ENCODE measurements around the gene MED23.

MED23 gene, protein sequence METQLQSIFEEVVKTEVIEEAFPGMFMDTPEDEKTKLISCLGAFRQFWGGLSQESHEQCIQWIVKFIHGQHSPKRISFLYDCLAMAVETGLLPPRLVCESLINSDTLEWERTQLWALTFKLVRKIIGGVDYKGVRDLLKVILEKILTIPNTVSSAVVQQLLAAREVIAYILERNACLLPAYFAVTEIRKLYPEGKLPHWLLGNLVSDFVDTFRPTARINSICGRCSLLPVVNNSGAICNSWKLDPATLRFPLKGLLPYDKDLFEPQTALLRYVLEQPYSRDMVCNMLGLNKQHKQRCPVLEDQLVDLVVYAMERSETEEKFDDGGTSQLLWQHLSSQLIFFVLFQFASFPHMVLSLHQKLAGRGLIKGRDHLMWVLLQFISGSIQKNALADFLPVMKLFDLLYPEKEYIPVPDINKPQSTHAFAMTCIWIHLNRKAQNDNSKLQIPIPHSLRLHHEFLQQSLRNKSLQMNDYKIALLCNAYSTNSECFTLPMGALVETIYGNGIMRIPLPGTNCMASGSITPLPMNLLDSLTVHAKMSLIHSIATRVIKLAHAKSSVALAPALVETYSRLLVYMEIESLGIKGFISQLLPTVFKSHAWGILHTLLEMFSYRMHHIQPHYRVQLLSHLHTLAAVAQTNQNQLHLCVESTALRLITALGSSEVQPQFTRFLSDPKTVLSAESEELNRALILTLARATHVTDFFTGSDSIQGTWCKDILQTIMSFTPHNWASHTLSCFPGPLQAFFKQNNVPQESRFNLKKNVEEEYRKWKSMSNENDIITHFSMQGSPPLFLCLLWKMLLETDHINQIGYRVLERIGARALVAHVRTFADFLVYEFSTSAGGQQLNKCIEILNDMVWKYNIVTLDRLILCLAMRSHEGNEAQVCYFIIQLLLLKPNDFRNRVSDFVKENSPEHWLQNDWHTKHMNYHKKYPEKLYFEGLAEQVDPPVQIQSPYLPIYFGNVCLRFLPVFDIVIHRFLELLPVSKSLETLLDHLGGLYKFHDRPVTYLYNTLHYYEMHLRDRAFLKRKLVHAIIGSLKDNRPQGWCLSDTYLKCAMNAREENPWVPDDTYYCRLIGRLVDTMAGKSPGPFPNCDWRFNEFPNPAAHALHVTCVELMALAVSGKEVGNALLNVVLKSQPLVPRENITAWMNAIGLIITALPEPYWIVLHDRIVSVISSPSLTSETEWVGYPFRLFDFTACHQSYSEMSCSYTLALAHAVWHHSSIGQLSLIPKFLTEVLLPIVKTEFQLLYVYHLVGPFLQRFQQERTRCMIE (N-terminal part only)

DNA sequence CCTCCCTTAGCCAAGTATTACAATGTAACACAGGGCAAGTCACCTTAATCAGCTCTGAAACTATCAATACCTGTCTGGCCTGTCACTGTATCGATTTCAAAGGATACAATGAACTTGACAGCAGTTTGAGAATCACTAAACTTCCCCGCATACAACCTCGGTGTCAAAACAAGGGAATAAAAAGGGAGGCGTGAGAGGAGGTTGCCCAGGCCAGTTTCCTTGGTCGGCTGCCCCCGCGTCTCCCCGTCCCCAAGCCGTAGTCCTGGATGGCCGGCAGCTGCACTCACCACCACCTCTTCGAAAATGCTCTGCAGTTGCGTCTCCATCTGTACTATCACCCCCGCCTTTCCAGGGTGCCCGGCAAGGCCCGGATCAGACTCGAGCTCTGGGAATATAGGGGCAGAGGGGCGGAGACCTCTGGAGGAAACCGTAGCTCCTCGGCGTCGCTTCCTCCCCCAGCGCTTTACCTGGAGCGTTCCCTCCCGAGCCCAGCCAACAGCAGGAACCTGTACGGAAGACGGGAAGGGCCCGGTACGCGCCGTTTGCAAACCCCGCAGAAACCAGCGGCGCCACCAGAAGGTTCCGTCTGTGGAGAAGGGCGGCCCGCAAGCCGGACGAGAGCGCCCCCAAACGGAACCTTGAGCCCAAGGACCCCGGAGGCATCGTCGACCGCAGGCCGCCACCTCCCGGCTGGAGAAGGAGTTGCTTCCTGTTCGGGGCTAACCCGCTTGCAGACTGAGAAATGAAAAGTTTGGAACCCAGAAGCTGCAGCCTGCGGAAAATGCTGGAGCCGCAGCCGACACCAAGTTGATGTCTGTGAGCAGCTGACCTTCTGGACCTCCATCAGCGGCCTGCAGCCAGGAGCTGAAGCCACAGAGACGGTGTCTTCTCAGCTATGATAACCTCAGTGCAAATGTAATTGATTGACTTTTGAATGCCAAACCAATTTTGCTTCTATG, at the start of gene MED23:
MED23 (minus strand) TSS at position 519 of the 959 bp plus-strand sequence; CDS start at position 326, 193 bp downstream.
- DNase-seq (ENCODE audit: low read depth in 1 of 2, low spot score in 1 of 2): peak; percentile 92 to 98

DNA sequence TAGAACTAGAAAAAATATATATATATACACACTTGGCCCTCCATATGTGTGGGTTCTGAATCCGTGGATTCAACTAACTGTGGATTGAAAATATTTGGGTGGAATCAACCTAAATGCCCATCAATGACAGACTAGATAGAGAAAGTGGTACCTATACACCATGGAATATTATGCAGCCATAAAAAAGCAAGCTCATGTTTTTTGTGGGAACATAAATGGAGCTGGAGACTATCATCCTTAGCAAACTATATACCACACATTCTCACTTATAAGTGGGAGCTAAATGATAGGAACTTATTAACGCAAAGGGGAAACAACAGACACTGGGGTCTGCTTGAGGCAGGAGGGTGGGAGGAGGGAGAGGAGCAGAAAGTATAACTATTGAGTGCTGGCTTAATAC, 45.1 kb upstream of the MED23 start:
- no peak for DNase-seq (ENCODE audit: low read depth in 1 of 2, low spot score in 1 of 2)

DNA sequence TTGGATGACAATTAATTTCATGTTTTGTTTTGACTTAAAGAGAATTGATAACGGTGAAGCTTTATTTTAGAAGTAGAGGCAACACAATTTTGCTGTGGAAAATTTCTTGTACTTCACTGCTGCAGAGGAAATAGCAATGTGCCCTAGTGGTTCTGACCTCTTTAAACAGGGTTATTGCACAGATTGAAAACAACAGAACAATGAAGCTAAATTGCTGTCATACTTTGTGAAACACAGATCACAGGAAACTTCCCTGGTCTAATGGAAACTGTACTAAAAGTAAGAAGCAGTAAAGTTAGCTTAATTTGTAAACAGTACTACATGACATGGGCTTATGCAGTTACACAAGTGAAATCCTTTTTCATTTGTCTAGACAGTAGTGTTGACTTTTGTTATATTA, 41.8 kb upstream of the MED23 start:
- no peak for DNase-seq (ENCODE audit: low read depth in 1 of 2, low spot score in 1 of 2)

DNA sequence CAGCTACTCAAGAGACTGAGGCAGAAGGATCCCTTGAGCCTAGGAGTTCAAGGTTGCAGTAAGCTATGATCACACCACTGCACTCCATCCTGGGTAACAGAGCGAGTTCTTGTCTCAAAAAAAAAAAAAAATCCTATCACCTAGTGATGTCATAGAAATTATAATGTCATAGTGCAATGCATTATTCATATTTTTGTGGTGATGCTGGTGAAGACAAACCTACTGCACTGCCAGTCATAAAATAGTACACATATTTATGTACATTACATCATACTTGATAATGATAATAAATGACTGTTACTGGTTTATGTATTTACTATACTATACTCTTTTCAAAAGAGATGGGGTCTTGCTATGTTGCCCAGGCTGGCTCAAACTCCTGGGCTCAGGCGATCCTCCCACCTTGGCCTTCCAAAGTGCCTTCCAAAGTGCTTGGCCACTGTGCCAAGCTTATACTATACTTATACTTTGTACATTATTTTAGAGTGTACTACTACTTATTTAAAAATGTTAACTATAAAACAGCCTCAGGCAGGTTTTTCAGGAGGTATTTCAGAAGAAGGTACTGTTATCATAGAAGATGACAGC, 35.6 kb upstream of the MED23 start:
- DNase-seq (ENCODE audit: low read depth in 1 of 2, low spot score in 1 of 2): no peak

DNA sequence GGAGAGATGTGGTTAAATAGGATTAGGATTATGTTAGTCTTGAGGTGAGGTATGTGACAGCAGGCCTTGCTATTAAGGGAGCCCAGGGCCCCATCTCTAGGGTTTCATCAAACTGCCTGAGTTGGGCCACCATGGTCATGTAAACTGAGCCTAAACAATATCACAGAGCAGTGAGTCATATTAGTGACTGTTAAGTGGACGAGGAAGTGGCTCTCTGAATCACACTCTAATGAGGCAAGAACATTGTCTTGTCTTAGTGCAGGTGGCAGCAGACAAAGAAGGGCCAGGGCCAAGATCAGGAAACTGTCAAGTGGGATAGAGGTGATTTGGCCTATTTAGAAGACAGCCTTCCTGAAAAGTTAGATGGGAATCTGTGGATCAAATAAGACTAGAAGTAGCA, 32.2 kb upstream of the MED23 start:
- DNase-seq (ENCODE audit: low read depth in 1 of 2, low spot score in 1 of 2): no peak

DNA sequence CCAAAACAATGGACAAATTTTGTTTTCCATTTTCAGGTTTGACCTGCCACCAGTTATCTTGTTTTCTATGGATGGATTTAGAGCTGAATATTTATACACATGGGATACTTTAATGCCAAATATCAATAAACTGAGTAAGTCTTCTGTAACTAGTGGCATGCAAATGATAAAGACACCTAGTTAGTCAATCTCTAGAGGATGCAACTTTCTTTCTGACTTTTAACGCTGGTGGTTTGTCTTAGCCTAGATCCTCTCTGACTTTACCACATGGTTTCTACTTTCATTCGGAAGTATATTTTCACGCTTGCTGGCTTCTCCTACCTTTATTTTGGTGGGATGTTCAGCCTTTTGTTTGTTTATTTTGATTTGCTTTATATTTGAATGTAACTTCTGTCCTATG, 30.2 kb upstream of the MED23 start:
- no peak for DNase-seq (ENCODE audit: low read depth in 1 of 2, low spot score in 1 of 2)

DNA sequence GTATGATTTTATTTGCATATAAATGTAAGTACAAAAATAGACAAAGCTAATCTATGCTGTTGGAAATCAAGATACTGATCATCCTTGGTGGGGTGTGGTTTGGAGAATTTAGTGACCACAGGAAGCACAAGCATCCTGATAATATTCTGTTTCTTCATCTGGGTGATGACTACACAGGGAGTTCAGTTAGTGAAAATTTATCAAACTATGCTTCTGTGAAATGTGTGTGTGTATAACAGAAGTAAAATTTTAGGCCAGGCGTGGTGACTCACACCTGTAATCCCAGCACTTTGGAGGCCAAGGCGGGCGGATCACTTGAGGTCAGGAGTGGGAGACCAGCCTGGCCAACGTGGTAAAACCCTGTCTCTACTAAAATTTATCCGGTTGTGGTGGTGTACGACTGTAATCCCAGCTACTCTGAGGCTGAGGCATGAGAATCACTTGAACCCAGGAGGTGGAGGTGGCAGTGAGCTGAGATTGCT, 29.6 kb upstream of the MED23 start:
- no peak for DNase-seq (ENCODE audit: low read depth in 1 of 2, low spot score in 1 of 2)

DNA sequence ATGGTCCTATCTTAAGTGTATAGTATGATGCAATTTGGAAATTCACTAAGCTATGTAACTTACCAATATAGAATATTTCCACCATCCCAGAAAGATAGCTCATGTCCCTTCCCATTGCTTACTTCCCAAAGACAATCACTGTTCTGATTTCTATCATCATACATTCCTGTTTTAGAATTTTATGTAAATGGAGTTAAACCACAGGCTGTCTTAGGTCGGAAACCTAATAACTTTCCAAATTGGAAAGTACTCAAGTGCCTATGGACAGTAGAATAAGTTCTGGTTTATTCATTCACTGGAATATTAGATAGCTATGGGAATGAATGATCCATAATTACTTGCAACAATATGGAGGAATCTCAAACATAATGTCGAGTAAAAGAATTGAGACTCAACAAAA, 29.2 kb upstream of the MED23 start:
- DNase-seq (ENCODE audit: low read depth in 1 of 2, low spot score in 1 of 2): no peak

DNA sequence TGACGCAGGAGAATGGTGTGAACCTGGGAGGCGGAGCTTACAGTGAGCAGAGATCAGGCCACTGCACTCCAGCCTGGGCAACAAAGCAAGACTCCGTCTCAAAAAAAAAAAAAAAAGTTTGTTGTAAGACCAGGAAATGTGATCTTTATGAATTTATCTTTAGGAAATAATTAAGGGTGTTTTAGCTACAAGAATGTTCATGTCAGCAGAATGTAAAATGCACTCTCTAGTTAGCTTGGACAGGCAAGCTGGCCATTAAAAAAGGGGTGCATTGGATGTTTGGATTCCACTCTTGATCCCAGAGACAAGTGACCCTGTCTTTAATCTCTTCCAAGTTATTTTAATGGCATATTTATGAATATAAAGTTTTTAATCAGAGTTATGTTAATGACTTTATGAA, 28.6 kb upstream of the MED23 start:
- DNase-seq (ENCODE audit: low read depth in 1 of 2, low spot score in 1 of 2): no peak

DNA sequence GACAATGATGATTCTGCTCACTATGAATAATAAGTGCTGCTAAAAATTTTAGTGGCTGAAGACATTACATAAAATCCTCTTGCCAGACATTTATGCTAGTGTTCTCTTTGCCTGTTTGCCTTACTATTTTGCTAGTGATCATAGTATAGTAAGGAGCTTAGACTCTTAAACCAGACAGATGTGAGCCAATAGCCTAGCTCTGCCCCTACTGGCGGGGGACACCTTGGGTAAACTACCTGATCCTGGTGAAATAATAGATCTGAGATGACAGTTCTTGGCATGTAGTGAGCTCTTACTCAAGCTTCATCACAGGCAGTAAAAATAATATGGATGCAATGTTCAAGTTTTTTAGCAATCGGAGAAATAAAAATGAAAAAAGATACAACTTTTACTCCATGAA, 27.9 kb upstream of the MED23 start:
- no peak for DNase-seq (ENCODE audit: low read depth in 1 of 2, low spot score in 1 of 2)

DNA sequence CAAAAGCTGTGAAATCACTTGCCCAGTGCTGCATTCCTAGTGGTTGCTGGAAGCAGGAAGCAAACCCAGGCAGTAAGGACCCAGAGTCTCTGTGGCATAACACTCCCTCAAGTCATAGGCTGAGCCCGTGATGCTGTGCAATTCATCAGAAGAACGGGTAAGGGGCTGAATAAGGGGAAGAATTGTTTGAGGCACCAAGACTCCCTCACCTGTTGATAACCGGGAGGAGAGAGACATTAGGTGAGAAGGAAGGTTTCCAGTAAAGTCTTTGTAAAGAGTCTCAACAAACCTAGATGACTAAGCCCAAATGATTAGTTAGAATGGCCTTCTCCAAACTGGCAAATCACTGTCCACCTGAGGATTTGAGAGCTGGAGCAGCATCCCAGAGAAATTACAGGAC, 27.3 kb upstream of the MED23 start:
- DNase-seq (ENCODE audit: low read depth in 1 of 2, low spot score in 1 of 2): no peak

DNA sequence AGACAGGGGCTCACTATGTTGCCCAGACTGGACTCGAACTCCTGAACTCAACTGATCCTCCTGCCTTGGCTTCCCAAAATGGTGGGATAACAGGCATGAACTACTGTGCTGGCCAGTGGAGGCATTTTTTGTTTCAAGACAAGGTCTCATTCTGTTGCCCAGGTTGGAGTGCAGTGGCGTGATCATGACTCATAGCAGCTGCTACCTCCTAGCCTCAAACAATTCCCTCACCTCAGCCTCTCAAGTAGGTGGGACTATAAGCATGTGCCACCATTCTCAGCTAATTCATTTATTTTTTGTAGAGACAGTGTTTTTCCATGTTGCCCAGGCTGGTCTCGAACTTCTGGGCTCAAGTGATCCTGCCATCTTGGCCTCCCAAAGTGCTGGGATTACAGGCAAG, 26.3 kb upstream of the MED23 start:
- DNase-seq (ENCODE audit: low read depth in 1 of 2, low spot score in 1 of 2): no peak

DNA sequence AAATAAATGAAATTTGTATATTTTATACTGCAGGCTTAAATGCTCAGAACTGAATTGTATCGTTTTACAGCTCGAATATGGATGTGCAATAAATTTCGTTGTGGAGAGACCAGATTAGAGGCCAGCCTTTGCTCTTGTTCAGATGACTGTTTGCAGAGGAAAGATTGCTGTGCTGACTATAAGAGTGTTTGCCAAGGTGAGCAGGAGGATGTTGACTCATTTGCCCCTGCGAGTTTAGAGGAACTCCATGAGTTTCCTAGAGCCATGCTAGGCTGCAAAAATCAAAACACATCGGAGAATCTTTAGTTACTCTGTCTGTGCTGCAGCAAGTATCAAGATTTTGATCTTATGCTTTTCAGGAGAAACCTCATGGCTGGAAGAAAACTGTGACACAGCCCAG, 24.4 kb upstream of the MED23 start:
- DNase-seq (ENCODE audit: low read depth in 1 of 2, low spot score in 1 of 2): no peak

DNA sequence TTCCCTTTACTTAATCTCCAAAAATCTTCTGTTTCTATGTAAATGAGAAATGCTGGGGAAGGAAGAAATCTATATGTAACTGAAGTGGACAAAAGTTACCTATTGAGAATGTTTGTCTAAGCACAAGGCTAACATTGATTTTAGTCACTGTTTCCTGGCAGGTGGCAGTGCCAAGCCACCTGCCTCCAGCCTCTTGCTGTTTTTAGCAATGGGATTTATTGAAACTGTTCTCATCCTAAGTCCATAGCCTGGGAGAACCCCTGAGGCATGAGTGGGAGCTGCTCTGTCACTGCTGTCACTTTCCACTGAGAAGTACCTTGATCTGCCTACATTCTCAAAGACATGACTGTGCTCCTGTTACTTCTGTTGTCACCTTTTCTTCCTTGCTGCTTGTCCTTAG, 23.7 kb upstream of the MED23 start:
- no peak for DNase-seq (ENCODE audit: low read depth in 1 of 2, low spot score in 1 of 2)

DNA sequence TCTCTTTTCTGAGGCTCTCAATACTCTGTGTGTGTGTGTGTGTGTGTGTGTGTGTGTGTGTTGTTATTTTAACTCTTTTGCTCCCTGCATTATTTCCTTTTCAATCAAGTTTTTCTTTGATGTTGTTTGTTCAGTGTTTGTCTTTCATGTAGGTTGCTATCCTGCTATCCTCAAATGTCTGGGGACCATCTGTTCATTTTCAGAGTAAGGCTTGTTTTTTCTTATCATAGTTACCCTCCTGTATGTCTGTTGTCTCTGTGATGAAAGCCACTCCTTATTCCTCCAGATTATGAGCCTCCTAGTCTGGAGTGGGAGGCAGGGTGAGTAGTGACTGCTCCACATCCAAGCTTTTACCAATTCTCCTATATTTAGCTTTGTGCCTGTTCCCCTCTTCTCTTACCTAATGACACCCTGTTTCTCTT, 18.2 kb upstream of the MED23 start:
- DNase-seq (ENCODE audit: low read depth in 1 of 2, low spot score in 1 of 2): no peak

DNA sequence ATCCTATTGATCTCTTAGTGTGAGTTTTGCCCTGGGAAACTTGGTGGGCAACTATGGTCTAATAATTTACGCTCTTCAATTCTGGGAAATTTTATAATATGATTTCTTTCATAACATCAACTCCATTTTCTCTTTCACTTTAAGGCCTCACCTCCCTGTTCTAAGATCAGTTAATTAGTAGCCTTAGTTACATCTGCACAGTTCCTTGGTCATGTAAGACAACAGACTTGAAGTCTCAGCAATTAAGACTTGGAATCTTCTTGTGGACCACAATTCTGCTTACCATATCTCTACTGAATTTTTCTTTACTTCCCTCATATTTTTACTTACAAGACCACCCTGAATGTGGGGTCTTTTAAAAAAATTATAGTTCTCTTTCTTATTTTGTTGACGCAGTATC, 17.8 kb upstream of the MED23 start:
- no peak for DNase-seq (ENCODE audit: low read depth in 1 of 2, low spot score in 1 of 2)

DNA sequence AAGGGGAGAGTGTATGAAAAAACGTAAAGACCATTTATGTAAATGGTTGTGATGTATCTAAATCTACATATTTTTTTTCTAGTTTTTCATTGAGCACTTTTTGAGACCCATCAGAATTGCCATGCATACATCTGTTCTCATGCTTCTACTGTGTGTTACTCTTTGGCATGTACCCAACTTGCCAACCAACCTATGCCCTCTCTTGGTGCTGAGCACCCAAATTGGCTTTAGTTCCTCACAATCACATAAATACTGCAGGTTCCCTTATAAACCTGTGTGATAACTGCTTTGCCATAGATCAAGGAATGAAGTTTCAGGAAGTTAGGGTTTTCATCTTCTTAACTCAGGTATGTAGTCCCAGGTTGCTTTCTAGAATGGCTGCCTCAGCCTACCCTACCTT, 16.9 kb upstream of the MED23 start:
- no peak for DNase-seq (ENCODE audit: low read depth in 1 of 2, low spot score in 1 of 2)

DNA sequence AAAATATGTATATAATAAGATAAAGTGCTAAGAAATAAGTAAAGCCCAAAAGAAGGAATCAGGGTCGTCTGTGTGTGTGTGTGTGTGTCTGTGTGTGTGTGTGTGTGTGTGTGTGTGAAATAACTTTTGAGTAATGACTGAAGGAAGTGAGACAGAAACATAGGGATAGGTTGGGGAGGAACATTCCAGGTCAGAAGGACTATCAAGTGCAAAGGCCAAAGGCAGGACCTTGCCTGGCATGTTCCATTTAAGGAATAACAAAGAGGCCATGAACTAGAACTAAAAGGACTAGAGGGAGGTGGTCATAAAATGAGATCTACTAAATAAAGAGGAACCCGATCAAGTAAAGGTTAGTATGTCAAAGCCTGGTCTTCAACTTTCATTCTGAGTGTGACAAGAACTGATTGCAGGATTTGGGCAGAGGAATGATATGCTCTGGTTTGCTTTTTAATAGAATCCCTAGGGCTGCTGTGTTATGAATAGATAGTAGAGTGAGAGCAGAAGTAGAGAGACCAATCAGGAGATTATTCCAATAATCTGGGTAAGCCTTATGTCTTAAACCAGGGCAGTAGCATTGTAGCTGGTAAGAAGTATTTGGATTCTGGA, 15.9 kb upstream of the MED23 start:
- no peak for DNase-seq (ENCODE audit: low read depth in 1 of 2, low spot score in 1 of 2)

DNA sequence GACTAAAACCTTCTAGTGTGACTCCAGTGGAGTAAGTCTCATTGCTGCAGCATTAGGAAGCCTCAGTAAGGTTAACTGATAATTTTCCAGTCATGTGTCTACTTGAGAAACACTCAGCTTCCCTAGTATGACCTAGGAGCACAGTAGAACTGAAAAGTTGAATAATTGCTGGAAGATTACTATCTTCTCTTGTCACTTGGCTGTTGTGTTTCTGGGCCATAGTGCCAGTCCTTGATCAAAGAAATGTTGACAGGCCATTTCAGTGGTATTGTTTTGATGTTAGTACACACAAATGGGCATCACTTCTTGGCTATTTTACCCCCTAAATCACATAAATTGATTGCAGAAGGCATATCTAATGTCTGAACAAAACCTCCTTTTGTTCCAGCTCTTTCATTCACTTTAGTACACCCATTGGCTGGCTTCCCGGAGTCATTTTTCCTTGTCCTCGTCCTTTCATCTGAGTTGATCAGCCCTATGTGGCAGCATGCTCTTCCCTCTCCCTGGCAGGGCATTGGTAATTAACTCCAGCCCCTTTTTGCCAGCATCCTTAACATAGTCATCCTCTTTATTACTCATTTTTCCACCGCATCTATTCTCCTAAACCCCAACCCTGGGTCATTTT, 15.1 kb upstream of the MED23 start:
- DNase-seq (ENCODE audit: low read depth in 1 of 2, low spot score in 1 of 2): no peak

Measured in stimulated activated CD4-positive, alpha-beta T cell treated with anti-CD3 and anti-CD28 coated beads, Interleukin-15, amount 100 ng/mL, for 1 hour (primary cell).